Thoracic aorta (tissue), 2 donors: Measurements from ENCODE around the gene DPP8. TPM values are rescaled to one million over a fixed set of nuclear protein-coding genes. Genes with fewer than 3 reads are reported as not detected.

Source experiments
- ATAC-seq: fragments of 150-250 bp; one replicate; pipeline ENCODE4 v1.8.0; 2017; ENCODE audit warnings: low read depth; ENCODE audit not compliant: insufficient number of reproducible peaks, low FRiP score
- DNase-seq: peaks from one replicate; pipeline ENCODE4 v3.0.0-alpha.2; 2020; ENCODE audit warnings: low spot score
- H3K27ac ChIP-seq, 2 donors: fragments of 200-600 bp; sonication (generic); 1 replicate in 1 of 2; 2 replicates in 1 of 2; pipeline ENCODE4 v1.5.1; 2016; ENCODE audit warnings: mild to moderate bottlenecking in 2 of 2, moderate library complexity in 2 of 2
- H3K27me3 ChIP-seq: fragments of 200-600 bp; sonication (generic); replicated peaks from 2 replicates; pipeline ENCODE4 v1.6.0; 2016; ENCODE audit warnings: mild to moderate bottlenecking; ENCODE audit not compliant: insufficient read depth
- H3K36me3 ChIP-seq: fragments of 200-600 bp; sonication (generic); one replicate; pipeline ENCODE4 v1.5.1; 2016
- H3K4me1 ChIP-seq, 2 donors: fragments of 200-600 bp; sonication (generic); 1 replicate in 1 of 2; 2 replicates in 1 of 2; pipeline versions ENCODE4 v1.5.1 to v1.6.0; 2016; ENCODE audit warnings: low read depth in 2 of 2, mild to moderate bottlenecking in 1 of 2; ENCODE audit not compliant: control insufficient read depth in 1 of 2
- H3K4me3 ChIP-seq: fragments of 200-600 bp; sonication (generic); 2 replicates; pipeline ENCODE4 v1.5.1; 2016; ENCODE audit warnings: mild to moderate bottlenecking
- H3K9me3 ChIP-seq: fragments of 200-600 bp; sonication (generic); 2 replicates; pipeline ENCODE4 v1.5.1; 2016
- total RNA-seq, 2 donors: library from RNA; depleted of rRNA; stranded (reverse); fragments of >200 nt; gene quantifications; one replicate each; pipeline versions ENCODE4 v1.1.0 to v1.2.3, GENCODE V29; 2016
- TF ChIP-seq, protein P1 (sequence below): fragments of 200-600 bp; sonication (generic); IDR thresholded peaks from one replicate; pipeline ENCODE4 v1.5.1; 2019; ENCODE audit warnings: antibody characterized with exemption

The DPP8 gene
- total RNA-seq, 2 donors from 2014 or later, result 38.3 to 58.0 TPM

DNA sequence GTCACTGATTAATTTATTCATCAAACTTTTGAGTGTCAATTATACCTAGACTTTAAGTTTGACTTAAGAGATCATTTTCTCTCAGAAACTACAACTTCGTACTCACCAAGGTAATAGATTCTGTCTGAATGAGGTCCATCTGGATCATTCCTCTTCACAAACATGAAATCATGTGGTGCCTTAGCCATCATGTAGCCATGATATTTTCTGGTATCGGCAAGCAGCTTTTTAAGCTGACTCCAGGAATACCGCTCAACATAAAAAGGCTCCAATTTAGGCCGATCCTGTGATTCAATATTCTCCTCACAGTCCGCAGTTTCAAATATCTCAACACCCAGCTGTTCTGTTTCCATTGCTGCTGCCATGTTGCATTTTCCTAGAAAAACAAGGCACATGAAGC lies 5.3 kb downstream of the DPP8 start:
- ATAC-seq (no peak), DNase-seq (no peak)
- H3K4me3 ChIP-seq, result peak overlapping the region; percentile 34
- peak overlapping the region; percentile 31 to 42 for H3K27ac ChIP-seq
- H3K27me3 ChIP-seq, result no peaks in the 10 kb centered on the region
- H3K4me1 ChIP-seq, result peaks cover 25 to 59% of the 10 kb centered on the region in 2 donors
- no peaks in the 10 kb centered on the region for H3K9me3 ChIP-seq
- H3K36me3 ChIP-seq, result peaks cover 8% of the 10 kb centered on the region
- TF ChIP-seq, protein P1, sequence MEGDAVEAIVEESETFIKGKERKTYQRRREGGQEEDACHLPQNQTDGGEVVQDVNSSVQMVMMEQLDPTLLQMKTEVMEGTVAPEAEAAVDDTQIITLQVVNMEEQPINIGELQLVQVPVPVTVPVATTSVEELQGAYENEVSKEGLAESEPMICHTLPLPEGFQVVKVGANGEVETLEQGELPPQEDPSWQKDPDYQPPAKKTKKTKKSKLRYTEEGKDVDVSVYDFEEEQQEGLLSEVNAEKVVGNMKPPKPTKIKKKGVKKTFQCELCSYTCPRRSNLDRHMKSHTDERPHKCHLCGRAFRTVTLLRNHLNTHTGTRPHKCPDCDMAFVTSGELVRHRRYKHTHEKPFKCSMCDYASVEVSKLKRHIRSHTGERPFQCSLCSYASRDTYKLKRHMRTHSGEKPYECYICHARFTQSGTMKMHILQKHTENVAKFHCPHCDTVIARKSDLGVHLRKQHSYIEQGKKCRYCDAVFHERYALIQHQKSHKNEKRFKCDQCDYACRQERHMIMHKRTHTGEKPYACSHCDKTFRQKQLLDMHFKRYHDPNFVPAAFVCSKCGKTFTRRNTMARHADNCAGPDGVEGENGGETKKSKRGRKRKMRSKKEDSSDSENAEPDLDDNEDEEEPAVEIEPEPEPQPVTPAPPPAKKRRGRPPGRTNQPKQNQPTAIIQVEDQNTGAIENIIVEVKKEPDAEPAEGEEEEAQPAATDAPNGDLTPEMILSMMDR, result no peak

DNA sequence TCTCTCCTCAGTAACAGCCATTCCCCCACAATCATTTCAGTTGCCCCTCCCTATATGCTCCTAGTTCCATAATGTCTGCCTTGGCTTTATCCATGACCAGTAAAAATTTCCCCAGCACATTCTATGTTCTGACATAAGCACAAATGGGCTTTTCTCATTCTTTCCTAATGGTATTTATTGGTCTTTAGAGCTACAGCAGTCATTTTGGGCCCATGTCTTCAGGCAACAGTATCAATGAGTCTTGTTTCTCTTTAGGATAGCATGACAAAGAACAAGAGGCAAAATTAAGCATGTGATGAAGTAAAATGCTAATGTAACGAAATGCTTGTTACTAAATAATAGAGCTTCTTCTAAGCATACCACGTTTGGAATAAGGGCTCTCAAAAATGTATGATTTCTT lies 8.2 kb downstream of the DPP8 start:
- Histone ChIP-seq H3K36me3 (peaks cover 25% of the 10 kb centered on the region), H3K27ac (no peak overlapping the region)
- no peak for ATAC-seq

DNA sequence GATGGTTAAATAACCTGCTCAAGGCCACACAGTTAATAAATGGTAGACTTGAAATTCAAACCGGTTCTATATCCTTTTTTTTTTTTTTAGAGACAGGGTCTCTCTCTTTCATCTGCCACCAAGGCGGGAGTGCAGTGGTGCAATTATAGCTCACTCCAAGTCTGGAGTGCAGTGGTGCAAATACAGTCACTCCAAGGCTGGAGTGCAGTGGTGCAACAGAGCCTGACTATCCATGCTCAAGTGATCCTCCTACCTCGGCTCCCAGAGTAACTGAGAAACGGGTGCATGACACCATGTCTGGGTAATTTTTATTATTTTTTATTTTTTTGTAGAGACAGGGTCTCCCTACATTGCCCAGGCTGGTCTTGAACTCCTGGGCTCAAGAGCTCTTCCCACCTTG lies 23.4 kb downstream of the DPP8 start:
- no peaks in the 10 kb centered on the region for H3K9me3 ChIP-seq
- no peak for DNase-seq
- H3K4me1 ChIP-seq, result no peaks in the 10 kb centered on the region
- ATAC-seq, result no peak
- TF ChIP-seq, protein P1, result no peak
- no peaks in the 10 kb centered on the region for H3K27me3 ChIP-seq
- H3K4me3 ChIP-seq, result no peak overlapping the region
- peaks cover 32% of the 10 kb centered on the region for H3K36me3 ChIP-seq
- H3K27ac ChIP-seq, result no peak overlapping the region

More for the DNA sequence above, 8.2 kb downstream of the DPP8 start:
- TF ChIP-seq, protein P1, result no peak
- H3K4me1 ChIP-seq, result peaks cover 8 to 35% of the 10 kb centered on the region in 2 donors
- no peaks in the 10 kb centered on the region for H3K9me3 ChIP-seq
- H3K4me3 ChIP-seq, result no peak overlapping the region
- DNase-seq, result no peak
- no peaks in the 10 kb centered on the region for H3K27me3 ChIP-seq

DNA sequence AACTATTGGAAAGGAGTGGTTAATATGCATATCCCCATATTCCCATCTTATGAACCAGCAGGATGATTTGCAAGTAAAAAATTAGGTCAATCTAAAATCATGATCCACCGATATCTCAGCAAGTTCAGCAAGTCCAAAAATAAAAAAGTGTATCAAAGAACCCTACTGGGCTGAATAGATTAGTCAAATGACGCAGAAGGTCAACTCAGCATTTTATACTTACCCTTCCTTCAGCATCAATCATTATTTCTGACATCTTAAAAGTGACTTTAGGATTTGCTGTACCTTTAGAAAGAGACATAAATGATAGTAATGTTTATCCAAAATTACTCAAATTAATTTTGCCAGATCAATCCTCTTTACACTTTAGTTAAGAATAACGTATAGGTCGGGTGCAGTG lies 32.6 kb downstream of the DPP8 start:
- H3K4me3 ChIP-seq, result no peak overlapping the region
- H3K9me3 ChIP-seq, result no peaks in the 10 kb centered on the region
- DNase-seq (no peak), ATAC-seq (no peak)
- H3K27me3 ChIP-seq, result no peaks in the 10 kb centered on the region
- no peak overlapping the region for H3K27ac ChIP-seq
- TF ChIP-seq, protein P1, result no peak
- peaks cover 48% of the 10 kb centered on the region for H3K36me3 ChIP-seq
- H3K4me1 ChIP-seq, result no peaks in the 10 kb centered on the region

DNA sequence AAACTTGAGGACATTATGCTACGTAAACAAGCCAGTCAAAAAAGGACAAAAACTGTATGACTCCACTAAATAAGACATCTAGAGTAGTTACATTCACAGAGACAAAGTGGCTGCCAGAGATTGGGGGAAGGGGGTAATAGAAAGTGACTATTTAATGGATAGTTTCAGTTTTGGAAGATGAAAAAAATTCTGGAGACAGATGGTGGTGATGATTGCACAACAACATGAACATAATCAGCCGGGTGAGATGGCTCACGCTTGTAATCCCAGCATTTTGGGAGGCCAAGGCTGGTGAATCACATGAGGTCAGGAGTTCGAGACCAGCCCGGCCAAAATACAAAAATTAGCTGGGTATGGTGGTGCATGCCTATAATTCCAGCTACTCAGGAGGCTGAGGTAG lies 40.6 kb downstream of the DPP8 start:
- ATAC-seq (no peak), DNase-seq (no peak)
- H3K27ac ChIP-seq, result no peak overlapping the region
- no peaks in the 10 kb centered on the region for H3K27me3 ChIP-seq
- no peaks in the 10 kb centered on the region for H3K9me3 ChIP-seq
- no peak overlapping the region for H3K4me3 ChIP-seq
- TF ChIP-seq, protein P1, result no peak
- no peaks in the 10 kb centered on the region for H3K4me1 ChIP-seq
- peaks cover 27% of the 10 kb centered on the region for H3K36me3 ChIP-seq
